Endothelial cell of umbilical vein (primary cell): ENCODE measurements around the gene RER1. TPM values are rescaled to one million over a fixed set of nuclear protein-coding genes. Genes with fewer than 3 reads are reported as not detected.

Experiments used
- BruUV-seq: library from RNA; stranded (reverse); fragments of 400-500 nt; replicated peaks from 2 replicates; lab custom pipeline; 2021; lab: Mats Ljungman, UMichigan
- CTCF ChIA-PET: fragments of 300-600, 350-600 bp; sonication (Branson Sonifier 250); formaldehyde crosslinking; loops from one replicate; lab custom pipeline; 2021; ENCODE audit warnings: antibody characterized with exemption, inconsistent platforms; lab: Charles Lee
- POLR2A ChIA-PET: fragments of 300-600, 350-600 bp; sonication (Branson Sonifier 250); formaldehyde crosslinking; loops from one replicate; lab custom pipeline; 2021; ENCODE audit warnings: antibody characterized with exemption, inconsistent platforms; lab: Charles Lee
- DNase-seq: peaks from one replicate; pipeline ENCODE4 v3.0.0-alpha.2; 2011; ENCODE audit warnings: low read depth, low spot score
- FAIRE-seq: peaks from 2 replicates; lab custom pipeline; 2011; peaks lifted over from hg19 to GRCh38; lab: Jason Lieb, UNC
- H2AFZ ChIP-seq: 2 replicates; pipeline ENCODE4 v1.6.0; 2012; ENCODE audit warnings: low read depth, low read length, control low read depth, inconsistent platforms
- H3K27ac ChIP-seq: 2 replicates; pipeline ENCODE4 v1.5.1; 2011; ENCODE audit warnings: low read depth, mild to moderate bottlenecking, control low read depth, low read length, moderate library complexity; ENCODE audit not compliant: insufficient read depth
- H3K27me3 ChIP-seq, 2 experiments: 2 replicates each; pipeline versions ENCODE4 v1.6.0 to v1.6.1; 2011; ENCODE audit warnings: low read length in 2 of 2, mixed read lengths in 1 of 2; ENCODE audit not compliant: control insufficient read depth in 2 of 2, insufficient read depth in 2 of 2
- H3K36me3 ChIP-seq, 2 experiments: 2 replicates in 1 of 2; 3 replicates in 1 of 2; pipeline ENCODE4 v1.5.1; 2011; ENCODE audit warnings: low read length in 2 of 2, mild to moderate bottlenecking in 1 of 2, moderate library complexity in 1 of 2; ENCODE audit not compliant: control insufficient read depth in 2 of 2, insufficient read depth in 2 of 2; ENCODE audit errors: extremely low read depth in 1 of 2
- H3K4me1 ChIP-seq: 3 replicates; pipeline ENCODE4 v1.5.1; 2011; ENCODE audit warnings: mild to moderate bottlenecking, low read length; ENCODE audit not compliant: control insufficient read depth, insufficient read depth; ENCODE audit errors: extremely low read depth
- H3K4me2 ChIP-seq: 2 replicates; pipeline ENCODE4 v1.6.1; 2011; ENCODE audit warnings: low read length, control low read depth, mixed read lengths; ENCODE audit not compliant: insufficient read depth
- H3K4me3 ChIP-seq, 3 experiments: fragments of 200-600 bp in 1 of 3; sonication (generic), shearing (Covaris generic) in 1 of 3; replicated peaks in 1 of 3; 2 replicates each; pipeline ENCODE4 v1.5.1; 2011 to 2016; ENCODE audit warnings: control low read depth in 3 of 3, low read length in 3 of 3, mild to moderate bottlenecking in 2 of 3, inconsistent platforms in 1 of 3, low read depth in 1 of 3, moderate library complexity in 1 of 3; ENCODE audit not compliant: insufficient read depth in 1 of 3
- H3K79me2 ChIP-seq: 2 replicates; pipeline ENCODE4 v1.6.0; 2012; ENCODE audit warnings: low read length, inconsistent platforms; ENCODE audit not compliant: control insufficient read depth, insufficient read depth
- H3K9ac ChIP-seq: replicated peaks from 2 replicates; pipeline ENCODE3; 2011; ENCODE audit warnings: low read length, control low read depth; ENCODE audit not compliant: insufficient read depth; ENCODE audit errors: extremely low read depth
- H3K9me1 ChIP-seq: replicated peaks from 3 replicates; pipeline ENCODE4 v1.6.0; 2011; ENCODE audit warnings: mild to moderate bottlenecking, low read length; ENCODE audit not compliant: control insufficient read depth, insufficient read depth; ENCODE audit errors: extremely low read depth
- H3K9me3 ChIP-seq: replicated peaks from 2 replicates; pipeline ENCODE4 v1.5.1; 2012; ENCODE audit warnings: low read length, inconsistent platforms; ENCODE audit not compliant: control insufficient read depth, insufficient read depth
- H4K20me1 ChIP-seq: replicated peaks from 2 replicates; pipeline ENCODE3; 2011; ENCODE audit warnings: mild to moderate bottlenecking, low read length; ENCODE audit not compliant: control insufficient read depth, insufficient read depth; ENCODE audit errors: extremely low read depth
- CTCF ChIP-seq, 2 donors: IDR thresholded peaks; 1 replicate in 1 of 2; 2 replicates in 1 of 2; pipeline ENCODE4 v1.5.1; 2011; ENCODE audit warnings: low read length in 2 of 2, mild to moderate bottlenecking in 2 of 2, moderate library complexity in 2 of 2, control low read depth in 1 of 2, inconsistent platforms in 1 of 2, low read depth in 1 of 2; ENCODE audit not compliant: insufficient read depth in 1 of 2; ENCODE audit errors: extremely low read depth in 1 of 2
- EZH2 ChIP-seq: IDR thresholded peaks from 2 replicates; pipeline ENCODE4 v1.6.1; 2012; ENCODE audit warnings: borderline replicate concordance, low read depth, mild to moderate bottlenecking, moderate library complexity, low read length, inconsistent platforms; ENCODE audit not compliant: severe bottlenecking
- FOS ChIP-seq: IDR thresholded peaks from 2 replicates; pipeline ENCODE4 v1.6.1; 2011; ENCODE audit warnings: mild to moderate bottlenecking, low read length, moderate library complexity, borderline replicate concordance; ENCODE audit not compliant: insufficient read depth
- GATA2 ChIP-seq: IDR thresholded peaks from 2 replicates; pipeline ENCODE4 v1.7.0; 2011; ENCODE audit warnings: low read depth, mild to moderate bottlenecking, moderate library complexity, mixed read lengths, low read length; ENCODE audit not compliant: insufficient read length, insufficient read depth
- JUN ChIP-seq: IDR thresholded peaks from 2 replicates; pipeline ENCODE4 v1.6.1; 2011; ENCODE audit warnings: borderline replicate concordance, low read depth; ENCODE audit not compliant: insufficient read length, insufficient read depth
- MAX ChIP-seq: IDR thresholded peaks from 2 replicates; pipeline ENCODE4 v1.6.1; 2011; ENCODE audit not compliant: insufficient read depth, insufficient read length
- MYC ChIP-seq: IDR thresholded peaks from one replicate; pipeline ENCODE4 v1.6.1; 2011; ENCODE audit warnings: mild to moderate bottlenecking, low read depth, low read length
- POLR2A ChIP-seq: IDR thresholded peaks from 2 replicates; pipeline ENCODE4 v1.6.1; 2012; ENCODE audit warnings: low read depth, mild to moderate bottlenecking, control low read depth, low read length
- POLR2AphosphoS5 ChIP-seq: IDR thresholded peaks from 2 replicates; pipeline ENCODE4 v1.6.1; 2012; ENCODE audit warnings: low read depth, mild to moderate bottlenecking, control low read depth, low read length, moderate library complexity; ENCODE audit not compliant: insufficient read depth
- dilution Hi-C: fragments of 300-500 bp; cut with MboI; formaldehyde crosslinking; loops from one replicate; pipeline ENCODE4 v1.15.0; 2019; ENCODE audit warnings: low sequenced_read_pairs; ENCODE audit not compliant: extremely low pct_ligation_motif_present
- intact Hi-C: fragments of 100-400 bp; cut with micrococcal nuclease; formaldehyde crosslinking; loops from one replicate; pipeline ENCODE4 v1.10.0; 2022
- polyA plus RNA-seq, 4 experiments: library from polyadenylated mRNA; depleted of rRNA in 3 of 4; stranded (reverse) in 3 of 4; unstranded in 1 of 4; fragments of >200 nt; gene quantifications; 2 replicates each; pipeline versions ENCODE4 v1.2.1 to v1.2.3, GENCODE V29; 2011 to 2012; ENCODE audit warnings: missing spikeins in 1 of 4
- total RNA-seq: library from RNA; stranded (reverse); gene quantifications from 2 replicates; pipeline ENCODE4 v1.2.3, GENCODE V29; 2021

Gene RER1
- total and polyA plus RNA-seq, 2 donors (not counting 3 experiments of a cell fraction or from before 2014, with no cell fraction given): 179 to 292 TPM

- Histone ChIP-seq H3K4me2 (no peak overlapping the region), H2AFZ (no peak overlapping the region), H3K4me3 (no peak overlapping the region), H3K4me1 (peaks cover under 1% of the 10 kb centered on the region), H3K9me3 (no peaks in the 10 kb centered on the region), H3K27ac (no peak overlapping the region), H3K79me2 (peaks cover 10% of the 10 kb centered on the region), H3K9me1 (no peaks in the 10 kb centered on the region), H3K9ac (no peak overlapping the region), H3K36me3 (peaks cover 26 to 71% of the 10 kb centered on the region in 2 experiments), H3K27me3 (no peaks in the 10 kb centered on the region), H4K20me1 (no peaks in the 10 kb centered on the region)
- FAIRE-seq (no peak), DNase-seq (no peak)
- dilution Hi-C loops (no loop called here), intact Hi-C loops (loop anchor here (10.0 kb wide), 1 partner anchor 1225 kb away; the partner anchor contains the start of gene TPRG1L)
- ChIA-PET CTCF (no interaction called here), POLR2A (no interaction called here)
- BruUV-seq: no TSS peak
- TF ChIP-seq GATA2 (no peak), FOS (no peak), EZH2 (no peak), CTCF (IDR thresholded peaks at IDR 0.05; ENCODE audit: extremely low read depth in 1 of 2, insufficient read depth in 1 of 2, low read depth in 1 of 2, low read length in 2 of 2) (no peak), JUN (no peak), POLR2AphosphoS5 (no peak), MYC (no peak), MAX (no peak), POLR2A (no peak)
These were observed 8.4 kb downstream of the RER1 start for GRCh38 chr1:2399890-2400575.
